ENCODE data around the gene AGO3. TPM values are rescaled to one million over a fixed set of nuclear protein-coding genes. Genes with fewer than 3 reads are reported as not detected.
A peak's percentile ranks its signal among the peaks of the same experiment; 100 is the strongest.

AGO3 gene
- total RNA-seq, 1 donor from 2014 or later = 29.7 TPM

- peak; percentile 86 for DNase-seq
These were observed 153.0 kb downstream of the AGO3 start, which contains the start of gene TEKT2 for GRCh38 chr1:36083635-36084496. TSS of gene TEKT2 (plus strand) at chr1:36084094. CDS start at chr1:36084922, 828 bp downstream.

- no peak for DNase-seq
These were observed 153.7 kb downstream of the AGO3 start for GRCh38 chr1:36084497-36085115.

GRCh38 chr1:36085126-36085525 lies 154.2 kb downstream of the AGO3 start:
- no peak for DNase-seq

GRCh38 chr1:36085686-36086526 lies 155.0 kb downstream of the AGO3 start:
- DNase-seq = no peak

- DNase-seq = no peak
These were observed 155.8 kb downstream of the AGO3 start for GRCh38 chr1:36086529-36087232.

GRCh38 chr1:36087233-36088123 lies 156.6 kb downstream of the AGO3 start:
- DNase-seq = no peak

GRCh38 chr1:36088265-36088576 lies 157.3 kb downstream of the AGO3 start:
- DNase-seq = no peak

- peak; percentile 95 for DNase-seq
These were observed 157.9 kb downstream of the AGO3 start, which contains the start of gene ADPRS for GRCh38 chr1:36088577-36089392. TSS of gene ADPRS (plus strand) at chr1:36088892. CDS start at chr1:36088905, 13 bp downstream.

- no peak for DNase-seq
These were observed 158.7 kb downstream of the AGO3 start for GRCh38 chr1:36089393-36090121.

GRCh38 chr1:36091141-36091540 lies 160.2 kb downstream of the AGO3 start:
- DNase-seq = no peak

- no peak for DNase-seq
These were observed 160.8 kb downstream of the AGO3 start for GRCh38 chr1:36091698-36092097.

- no peak for DNase-seq
These were observed 161.4 kb downstream of the AGO3 start for GRCh38 chr1:36092166-36092797.

GRCh38 chr1:36092798-36093185 lies 161.9 kb downstream of the AGO3 start:
- DNase-seq = no peak

GRCh38 chr1:36093226-36093625 lies 162.3 kb downstream of the AGO3 start:
- no peak for DNase-seq

- DNase-seq = no peak
These were observed 163.0 kb downstream of the AGO3 start for GRCh38 chr1:36093929-36094328.

- DNase-seq = no peak
These were observed 163.7 kb downstream of the AGO3 start for GRCh38 chr1:36094621-36095061.

- DNase-seq = no peak
These were observed 165.0 kb downstream of the AGO3 start for GRCh38 chr1:36095760-36096405.

Data from tongue (tissue), 2 donors.